Endothelial cell (in vitro differentiated cells): ENCODE results near the gene DOLK. TPM values are rescaled to one million over a fixed set of nuclear protein-coding genes. Genes with fewer than 3 reads are reported as not detected.
A peak's percentile ranks its signal among the peaks of the same experiment; 100 is the strongest.

Source experiments
- DNase-seq: peaks from one replicate; pipeline ENCODE4 v3.0.0; 2021; ENCODE audit warnings: low spot score
- H3K27ac Mint-ChIP-seq: one replicate; pipeline ENCODE4 v1.8.0; 2021; ENCODE audit warnings: mixed read lengths, inconsistent platforms; ENCODE audit not compliant: unreplicated experiment
- H3K27me3 Mint-ChIP-seq: one replicate; pipeline ENCODE4 v1.8.0; 2021; ENCODE audit warnings: mild to moderate bottlenecking, moderate library complexity, mixed read lengths, inconsistent platforms; ENCODE audit not compliant: unreplicated experiment
- H3K36me3 Mint-ChIP-seq: one replicate; pipeline ENCODE4 v1.8.0; 2021; ENCODE audit warnings: mild to moderate bottlenecking, low read depth, mixed read lengths, inconsistent platforms; ENCODE audit not compliant: unreplicated experiment
- H3K4me1 Mint-ChIP-seq: one replicate; pipeline ENCODE4 v1.8.0; 2021; ENCODE audit warnings: mild to moderate bottlenecking, mixed read lengths, inconsistent platforms; ENCODE audit not compliant: unreplicated experiment
- H3K4me3 Mint-ChIP-seq: one replicate; pipeline ENCODE4 v1.8.0; 2021; ENCODE audit warnings: mild to moderate bottlenecking, mixed read lengths, inconsistent platforms; ENCODE audit not compliant: unreplicated experiment
- H3K9me3 Mint-ChIP-seq: one replicate; pipeline ENCODE4 v1.8.0; 2021; ENCODE audit warnings: mixed read lengths, inconsistent platforms; ENCODE audit not compliant: unreplicated experiment
- total RNA-seq: library from RNA; stranded (reverse); fragmentation: NEBNext Ultra II Directional; extraction: Animal tissue kit (Norgen Biotek cat#: 25700); gene quantifications from one replicate; pipeline ENCODE4 v1.2.1, GENCODE V29; 2021; ENCODE audit not compliant: unreplicated experiment
- TF ChIP-seq, protein P1 (sequence below): fragments of 200-600 bp; sonication (generic); IDR thresholded peaks from one replicate; pipeline ENCODE4 v1.5.0; 2021; ENCODE audit warnings: antibody characterized with exemption; ENCODE audit not compliant: unreplicated experiment

The DOLK gene
- total RNA-seq, 1 donor from 2014 or later, result 18.2 TPM

DNA sequence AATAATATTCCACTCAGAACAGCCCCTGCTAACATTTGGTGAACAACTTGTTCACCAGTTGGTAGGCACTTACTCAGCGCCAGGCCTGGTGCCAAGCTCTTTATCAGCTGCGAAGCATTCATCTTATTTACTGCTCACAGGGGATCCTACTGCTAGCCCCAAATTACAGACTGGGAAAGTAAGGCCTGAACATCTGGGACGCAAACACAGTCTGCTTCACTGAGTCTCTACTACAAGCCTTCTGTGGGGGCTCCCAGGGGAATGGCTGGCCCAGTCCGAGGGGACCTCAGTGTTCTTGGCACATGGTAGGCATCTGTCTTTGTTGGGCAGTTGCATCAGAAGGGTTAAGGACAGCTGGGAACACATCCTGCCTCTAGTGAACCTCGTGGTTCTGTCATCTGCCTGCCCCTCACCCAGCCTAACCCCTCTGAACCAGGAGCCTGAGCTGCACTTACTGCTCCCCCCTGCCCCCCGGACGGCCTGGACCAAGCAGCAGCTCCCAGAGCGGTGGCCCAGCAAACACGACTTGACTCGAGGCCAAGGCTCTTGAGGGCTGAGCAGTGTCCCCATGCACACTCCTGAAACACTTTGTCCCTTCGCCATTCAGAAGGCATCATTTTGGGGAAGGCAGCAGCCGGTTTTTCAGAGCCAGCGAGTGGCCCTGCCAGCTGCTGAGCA is 26.9 kb downstream of the DOLK start, which contains the start of gene PHYHD1:
PHYHD1 (plus strand) TSS at position 602 of the 678 bp plus-strand sequence. CDS start 1,342 bp downstream, outside the sequence.
- peaks cover 9% of the 10 kb centered on the region for H3K36me3 Mint-ChIP-seq
- H3K9me3 Mint-ChIP-seq, result no peaks in the 10 kb centered on the region
- DNase-seq, result no peak
- TF ChIP-seq, protein P1, sequence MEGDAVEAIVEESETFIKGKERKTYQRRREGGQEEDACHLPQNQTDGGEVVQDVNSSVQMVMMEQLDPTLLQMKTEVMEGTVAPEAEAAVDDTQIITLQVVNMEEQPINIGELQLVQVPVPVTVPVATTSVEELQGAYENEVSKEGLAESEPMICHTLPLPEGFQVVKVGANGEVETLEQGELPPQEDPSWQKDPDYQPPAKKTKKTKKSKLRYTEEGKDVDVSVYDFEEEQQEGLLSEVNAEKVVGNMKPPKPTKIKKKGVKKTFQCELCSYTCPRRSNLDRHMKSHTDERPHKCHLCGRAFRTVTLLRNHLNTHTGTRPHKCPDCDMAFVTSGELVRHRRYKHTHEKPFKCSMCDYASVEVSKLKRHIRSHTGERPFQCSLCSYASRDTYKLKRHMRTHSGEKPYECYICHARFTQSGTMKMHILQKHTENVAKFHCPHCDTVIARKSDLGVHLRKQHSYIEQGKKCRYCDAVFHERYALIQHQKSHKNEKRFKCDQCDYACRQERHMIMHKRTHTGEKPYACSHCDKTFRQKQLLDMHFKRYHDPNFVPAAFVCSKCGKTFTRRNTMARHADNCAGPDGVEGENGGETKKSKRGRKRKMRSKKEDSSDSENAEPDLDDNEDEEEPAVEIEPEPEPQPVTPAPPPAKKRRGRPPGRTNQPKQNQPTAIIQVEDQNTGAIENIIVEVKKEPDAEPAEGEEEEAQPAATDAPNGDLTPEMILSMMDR, result no peak
- H3K27me3 Mint-ChIP-seq, result peaks cover 5% of the 10 kb centered on the region
- peak within 1 kb of the TSS; percentile 85 for H3K4me3 Mint-ChIP-seq
- H3K4me1 Mint-ChIP-seq, result peaks cover 6% of the 10 kb centered on the region
- peak within 1 kb of the TSS; percentile 72 for H3K27ac Mint-ChIP-seq

DNA sequence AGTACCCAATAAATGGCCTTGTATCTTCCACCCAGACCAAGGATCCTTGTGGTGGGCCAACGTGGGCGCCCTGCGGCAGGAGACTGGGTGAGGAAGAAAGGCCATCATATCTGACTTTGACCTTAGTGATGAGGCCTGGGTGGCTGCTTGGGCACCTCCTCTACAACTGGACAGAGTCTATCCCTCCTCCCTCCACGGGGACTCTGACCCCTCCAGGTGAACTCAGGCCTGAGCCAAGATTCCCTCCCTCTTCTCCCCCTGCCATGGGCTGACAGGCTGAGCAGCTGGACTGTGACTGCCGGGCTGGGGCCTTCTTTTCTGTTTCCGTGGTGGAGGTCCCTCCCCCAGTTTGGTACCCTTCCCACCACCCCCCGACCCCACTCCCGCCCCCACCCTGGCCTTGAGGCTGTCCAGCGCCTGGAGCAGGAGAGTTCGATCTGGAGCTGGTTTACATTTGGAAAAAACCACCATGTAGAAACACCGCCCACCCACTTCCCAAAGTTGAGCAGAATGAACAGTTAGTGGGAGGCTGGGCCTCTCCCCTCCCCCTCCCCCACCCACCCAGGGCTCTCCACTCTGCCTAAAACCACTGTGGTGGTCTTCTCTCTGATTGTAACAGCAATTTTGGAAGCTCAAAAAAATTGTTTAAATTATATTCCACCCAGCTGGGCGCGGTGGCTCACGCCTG is 27.9 kb downstream of the DOLK start:
- peaks cover 9% of the 10 kb centered on the region for H3K36me3 Mint-ChIP-seq
- H3K9me3 Mint-ChIP-seq, result no peaks in the 10 kb centered on the region
- H3K4me3 Mint-ChIP-seq, result no peak overlapping the region
- TF ChIP-seq, protein P1, result no peak
- peaks cover 6% of the 10 kb centered on the region for H3K4me1 Mint-ChIP-seq
- peaks cover 5% of the 10 kb centered on the region for H3K27me3 Mint-ChIP-seq
- no peak for DNase-seq
- no peak overlapping the region for H3K27ac Mint-ChIP-seq

DNA sequence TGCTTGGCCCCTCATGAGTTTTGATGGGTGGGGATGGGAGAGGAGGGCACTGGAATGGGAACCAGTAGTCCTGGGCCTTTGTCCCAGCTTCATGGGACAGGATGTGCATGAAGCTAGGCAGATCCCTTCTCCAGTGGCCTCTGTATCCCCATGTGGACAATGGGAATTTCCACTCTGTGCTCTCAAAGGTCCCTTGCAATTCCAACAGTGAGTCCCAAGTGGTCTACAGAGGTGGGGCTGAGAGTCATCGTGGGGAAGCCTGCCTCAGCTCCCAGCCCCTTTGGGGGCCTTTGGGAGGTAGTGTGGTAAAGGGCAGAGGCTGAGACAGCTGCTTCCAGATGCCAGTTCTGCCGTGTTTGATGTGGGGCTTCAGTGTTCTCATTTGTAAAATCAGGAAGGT is 28.5 kb downstream of the DOLK start:
- peak overlapping the region; percentile 17 for H3K27ac Mint-ChIP-seq
- H3K36me3 Mint-ChIP-seq, result peaks cover 9% of the 10 kb centered on the region
- DNase-seq, result no peak
- TF ChIP-seq, protein P1, result no peak
- H3K4me3 Mint-ChIP-seq, result no peak overlapping the region
- peaks cover 5% of the 10 kb centered on the region for H3K27me3 Mint-ChIP-seq
- peaks cover 6% of the 10 kb centered on the region for H3K4me1 Mint-ChIP-seq
- H3K9me3 Mint-ChIP-seq, result no peaks in the 10 kb centered on the region

GRCh38 chr9:128917151-128917849 is 30.1 kb downstream of the DOLK start:
- peaks cover 14% of the 10 kb centered on the region for H3K27me3 Mint-ChIP-seq
- TF ChIP-seq, protein P1, result no peak
- no peak overlapping the region for H3K27ac Mint-ChIP-seq
- no peak for DNase-seq
- peaks cover 15% of the 10 kb centered on the region for H3K36me3 Mint-ChIP-seq
- no peak overlapping the region for H3K4me3 Mint-ChIP-seq
- no peaks in the 10 kb centered on the region for H3K9me3 Mint-ChIP-seq
- peaks cover 14% of the 10 kb centered on the region for H3K4me1 Mint-ChIP-seq

- DNase-seq, result no peak
- peaks cover 16% of the 10 kb centered on the region for H3K4me1 Mint-ChIP-seq
- no peak overlapping the region for H3K4me3 Mint-ChIP-seq
- no peak overlapping the region for H3K27ac Mint-ChIP-seq
- H3K9me3 Mint-ChIP-seq, result no peaks in the 10 kb centered on the region
- TF ChIP-seq, protein P1, result no peak
- H3K27me3 Mint-ChIP-seq, result peaks cover 14% of the 10 kb centered on the region
- peaks cover 15% of the 10 kb centered on the region for H3K36me3 Mint-ChIP-seq
Observed at GRCh38 chr9:128916745-128917144, 30.7 kb downstream of the DOLK start.
